ENCODE measurements around the gene GJC2.

- TF ChIP-seq TAF1 (IDR thresholded peaks at IDR 0.05; ENCODE audit: borderline replicate concordance, insufficient read depth, low read length) = no peak
- TF ChIP-seq POLR2AphosphoS5 (IDR thresholded peaks at IDR 0.05; ENCODE audit: low read depth, low read length) = no peak
- TF ChIP-seq REST (IDR thresholded peaks at IDR 0.05; ENCODE audit: insufficient read depth in 1 of 2, low read depth in 2 of 2, low read length in 2 of 2) = no peak
- TF ChIP-seq SIN3A (IDR thresholded peaks at IDR 0.05; ENCODE audit: borderline replicate concordance, insufficient read depth, low read length) = no peak
- no peak for TF ChIP-seq FOXP2 (optimal IDR thresholded peaks at IDR 0.05; ENCODE audit: borderline replicate concordance, extremely low read depth, extremely low read length, insufficient read depth)
Measured at GRCh38 chr1:228161362-228161761, 11.6 kb downstream of the GJC2 start.
